Measurements from ENCODE around the gene PTK7. TPM values are rescaled to one million over a fixed set of nuclear protein-coding genes. Genes with fewer than 3 reads are reported as not detected.

PTK7 gene
- total and polyA plus RNA-seq, 2 of the 8 experiments (the other 6 are each of a cell fraction or from before 2014, with no cell fraction given): 110 to 138 TPM

DNA sequence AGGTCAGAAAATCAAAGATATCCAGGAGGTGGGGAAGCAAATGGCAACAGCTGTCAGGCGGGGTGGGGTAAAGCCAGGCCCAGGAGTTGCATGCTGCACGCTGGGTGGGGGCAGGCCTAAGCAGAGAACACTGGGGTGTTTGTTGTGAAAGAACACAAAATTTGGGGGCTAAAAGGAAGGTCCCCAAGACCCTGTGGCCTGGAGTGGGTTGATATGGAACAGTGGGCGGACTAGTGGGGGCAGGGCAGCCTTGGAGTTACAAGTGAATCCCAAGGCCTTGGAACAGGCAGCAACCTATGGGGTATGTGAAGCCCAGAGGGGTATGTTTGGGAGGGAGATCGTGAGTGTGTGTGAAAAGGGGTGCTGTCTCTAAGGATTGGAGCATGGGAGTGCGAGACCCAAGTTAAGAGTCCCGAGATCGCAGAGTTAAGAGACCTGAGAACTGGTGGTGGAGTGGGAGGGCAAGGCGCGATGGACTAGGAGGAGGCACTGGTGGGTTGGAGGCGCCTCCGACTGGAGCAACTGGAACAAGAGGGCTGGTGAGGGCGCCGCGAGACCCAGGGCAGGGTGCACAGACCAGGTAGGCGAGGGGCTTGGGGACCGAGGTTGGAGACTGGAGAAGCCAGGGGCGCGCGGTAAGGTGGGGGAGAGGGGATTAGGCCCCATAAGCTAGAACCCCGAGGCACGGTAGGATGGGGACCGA lies 23.1 kb upstream of the PTK7 start:
- Histone ChIP-seq H4K5ac (ENCODE audit: insufficient read length, low read depth, low read length) (peak overlapping the region; percentile 87), H3K14ac (ENCODE audit: insufficient read length) (no peak overlapping the region), H3K36me3 (ENCODE audit: control insufficient read depth in 2 of 4, insufficient read depth in 4 of 4, low read length in 3 of 4) (peaks cover 5 to 28% (median 20%) of the 10 kb centered on the region in 4 experiments; a peak in 7 of 8 replicates), H3K27ac (ENCODE audit: low read depth, low read length) (peak overlapping the region; percentile 87), H3K4ac (replicated peaks; ENCODE audit: insufficient read length, low read depth, low read length) (peak overlapping the region; percentile 85), H2AK5ac (ENCODE audit: low read depth, low read length) (no peak overlapping the region), H2BK20ac (ENCODE audit: low read length) (no peak overlapping the region), H3K4me1 (replicated peaks in 1 of 4; ENCODE audit: control insufficient read depth in 3 of 4, insufficient read depth in 4 of 4, low read length in 3 of 4) (peaks cover 0 to 10% (median 5%) of the 10 kb centered on the region in 4 experiments; a peak in 4 of 7 replicates), H3K79me2 (ENCODE audit: control insufficient read depth in 1 of 2, insufficient read depth in 2 of 2, low read length in 2 of 2) (peaks cover 0 to 5% of the 10 kb centered on the region in 2 experiments; a peak in 3 of 4 replicates), H3K4me3 (ENCODE audit: extremely low read depth in 1 of 4, insufficient read depth in 2 of 4, low read depth in 3 of 4, low read length in 4 of 4) (peak overlapping the region; percentile 72 to 91 (median 78)), H3K9me3 (ENCODE audit: insufficient read depth in 2 of 2, low read depth in 1 of 2, low read length in 1 of 2) (no peaks in the 10 kb centered on the region), H2BK12ac (ENCODE audit: low read depth, low read length) (0 out of 2 replicates have a peak overlapping the region, but pooled peaks have one; percentile 46), H3K18ac (ENCODE audit: extremely low read depth, low read length) (peak overlapping the region; percentile 96), H3K23me2 (ENCODE audit: low read depth, low read length) (peaks cover 7% of the 10 kb centered on the region), H3K79me1 (ENCODE audit: low read depth, low read length) (peaks cover 8% of the 10 kb centered on the region), H4K8ac (ENCODE audit: extremely low read depth, insufficient read depth, low read length) (peak overlapping the region; percentile 90; the same call in 1 of the 2 replicates), H2BK5ac (ENCODE audit: low read depth, low read length) (peak overlapping the region; percentile 92), H3K56ac (replicated peaks; ENCODE audit: insufficient read length, low read depth, low read length) (peak overlapping the region; percentile 43), H3K9ac (replicated peaks in 1 of 4; ENCODE audit: extremely low read depth in 1 of 4, low read depth in 3 of 4, low read length in 3 of 4) (peak overlapping the region; percentile 80 to 88 (median 82)), H2AFZ (ENCODE audit: low read length) (peak overlapping the region; percentile 36; the same call in 1 of the 2 replicates), H3K23ac (ENCODE audit: insufficient read length) (no peak overlapping the region), H3K27me3 (replicated peaks in 1 of 4; ENCODE audit: control insufficient read depth in 3 of 4, extremely low read depth in 1 of 4, insufficient read depth in 3 of 4, low read length in 3 of 4) (no peaks in the 10 kb centered on the region), H2BK15ac (ENCODE audit: low read length) (no peak overlapping the region), H2BK120ac (replicated peaks; ENCODE audit: low read depth, low read length) (no peak overlapping the region), H3K4me2 (ENCODE audit: insufficient read depth in 1 of 2, low read depth in 2 of 2, low read length in 2 of 2) (peak overlapping the region; percentile 83 to 97), H4K20me1 (replicated peaks in 1 of 2; ENCODE audit: control insufficient read depth in 1 of 2, insufficient read depth in 2 of 2, low read length in 2 of 2) (peaks cover 1 to 4% of the 10 kb centered on the region in 2 experiments), H4K91ac (replicated peaks; ENCODE audit: insufficient read length, low read length) (peak overlapping the region; percentile 58)
- WGBS, 2 experiments (ENCODE audit: extremely low coverage in 1 of 2, insufficient coverage in 1 of 2, insufficient read length in 1 of 2, insufficient replicate concordance in 2 of 2, low coverage in 1 of 2, low lambda C conversion rate in 2 of 2, missing lambda C conversion rate in 1 of 2): 18% methylated on average over 22 of the region's 22 CpGs; no CpG with 5 or more reads in 1 of the 2 experiments
- POLR2A ChIA-PET (ENCODE audit: partially characterized antibody): interaction anchor here (0.8 to 29.7 kb wide), 20 partner anchors 8 to 1193 kb away, joined by 3 to 584 read pairs (median 5); partner anchors contain the start of genes KLHDC3, MEA1, PEX6 and PTK7
- DNase-seq (ENCODE audit: low read depth in 1 of 2, low spot score in 2 of 2) (no peak), FAIRE-seq (no peak)
- CTCF ChIA-PET (ENCODE audit: partially characterized antibody): interaction anchor here (0.6 to 3.0 kb wide), 5 partner anchors 30 to 90 kb away, joined by 3 to 18 read pairs (median 3); no protein-coding TSS in a partner anchor
- TF ChIP-seq JUND (IDR thresholded peaks at IDR 0.05; ENCODE audit: low read length): no peak
- no peak for TF ChIP-seq KDM4A (IDR thresholded peaks at IDR 0.05; ENCODE audit: low read depth, low read length, severe bottlenecking)
- no peak for TF ChIP-seq EZH2 (IDR thresholded peaks at IDR 0.05; ENCODE audit: low read depth, low read length, severe bottlenecking)
- no peak for TF ChIP-seq EP300 (IDR thresholded peaks at IDR 0.05; ENCODE audit: borderline replicate concordance in 1 of 2, low read depth in 2 of 2, low read length in 2 of 2)
- TF ChIP-seq GABPA (IDR thresholded peaks at IDR 0.05; ENCODE audit: borderline replicate concordance, insufficient read depth, low read length): no peak
- TF ChIP-seq, protein P1, sequence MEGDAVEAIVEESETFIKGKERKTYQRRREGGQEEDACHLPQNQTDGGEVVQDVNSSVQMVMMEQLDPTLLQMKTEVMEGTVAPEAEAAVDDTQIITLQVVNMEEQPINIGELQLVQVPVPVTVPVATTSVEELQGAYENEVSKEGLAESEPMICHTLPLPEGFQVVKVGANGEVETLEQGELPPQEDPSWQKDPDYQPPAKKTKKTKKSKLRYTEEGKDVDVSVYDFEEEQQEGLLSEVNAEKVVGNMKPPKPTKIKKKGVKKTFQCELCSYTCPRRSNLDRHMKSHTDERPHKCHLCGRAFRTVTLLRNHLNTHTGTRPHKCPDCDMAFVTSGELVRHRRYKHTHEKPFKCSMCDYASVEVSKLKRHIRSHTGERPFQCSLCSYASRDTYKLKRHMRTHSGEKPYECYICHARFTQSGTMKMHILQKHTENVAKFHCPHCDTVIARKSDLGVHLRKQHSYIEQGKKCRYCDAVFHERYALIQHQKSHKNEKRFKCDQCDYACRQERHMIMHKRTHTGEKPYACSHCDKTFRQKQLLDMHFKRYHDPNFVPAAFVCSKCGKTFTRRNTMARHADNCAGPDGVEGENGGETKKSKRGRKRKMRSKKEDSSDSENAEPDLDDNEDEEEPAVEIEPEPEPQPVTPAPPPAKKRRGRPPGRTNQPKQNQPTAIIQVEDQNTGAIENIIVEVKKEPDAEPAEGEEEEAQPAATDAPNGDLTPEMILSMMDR (IDR thresholded peaks at IDR 0.05; ENCODE audit: control extremely low read depth in 1 of 3, insufficient read depth in 1 of 3, low read depth in 1 of 3, low read length in 3 of 3): no peak
- TF ChIP-seq TCF12 (IDR thresholded peaks at IDR 0.05; ENCODE audit: low read depth, low read length): no peak
- no peak for TF ChIP-seq TEAD4 (IDR thresholded peaks at IDR 0.05; ENCODE audit: low read depth, low read length)
